Osteoblast (primary cell): ENCODE results near the gene BANP. TPM values are rescaled to one million over a fixed set of nuclear protein-coding genes. Genes with fewer than 3 reads are reported as not detected.

ENCODE experiments used
- DNase-seq: peaks from one replicate; pipeline ENCODE4 v3.0.0; 2011; ENCODE audit warnings: low spot score, mixed read lengths; ENCODE audit not compliant: insufficient read length; ENCODE audit errors: missing footprints
- H2AFZ ChIP-seq: 2 replicates; pipeline ENCODE4 v1.6.0; 2011; ENCODE audit warnings: mild to moderate bottlenecking, low read length
- H3K27ac ChIP-seq: 2 replicates; pipeline ENCODE4 v1.5.1; 2011; ENCODE audit warnings: mild to moderate bottlenecking, low read depth, low read length, moderate library complexity
- H3K27me3 ChIP-seq: 2 replicates; pipeline ENCODE4 v1.6.0; 2012; ENCODE audit warnings: mild to moderate bottlenecking, control low read depth, inconsistent platforms, low read length, moderate library complexity; ENCODE audit not compliant: insufficient read depth
- H3K36me3 ChIP-seq: 2 replicates; pipeline ENCODE4 v1.5.1; 2011; ENCODE audit warnings: mild to moderate bottlenecking, low read length, control low read depth, moderate library complexity; ENCODE audit not compliant: insufficient read depth
- H3K4me1 ChIP-seq: 2 replicates; pipeline ENCODE4 v1.5.1; 2011; ENCODE audit warnings: mild to moderate bottlenecking, low read length, control low read depth, moderate library complexity; ENCODE audit not compliant: insufficient read depth
- H3K4me2 ChIP-seq: 2 replicates; pipeline ENCODE4 v1.6.0; 2011; ENCODE audit warnings: mild to moderate bottlenecking, low read length; ENCODE audit not compliant: insufficient read depth
- H3K4me3 ChIP-seq: fragments of 200-600 bp; sonication (generic); 3 replicates; pipeline ENCODE4 v1.5.1; 2012; ENCODE audit warnings: mild to moderate bottlenecking, low read length, inconsistent platforms; ENCODE audit not compliant: insufficient read depth
- H3K79me2 ChIP-seq: 2 replicates; pipeline ENCODE4 v1.6.0; 2012; ENCODE audit warnings: mild to moderate bottlenecking, low read length, control low read depth, inconsistent platforms; ENCODE audit not compliant: insufficient read depth
- H3K9me3 ChIP-seq: 2 replicates; pipeline ENCODE4 v1.5.1; 2011; ENCODE audit warnings: low read depth, low read length, control low read depth
- H4K20me1 ChIP-seq: 2 replicates; pipeline ENCODE4 v1.6.0; 2012; ENCODE audit warnings: mild to moderate bottlenecking, low read length, control low read depth; ENCODE audit not compliant: insufficient read depth
- total RNA-seq: library from RNA; depleted of rRNA; stranded (reverse); fragments of >200 nt; gene quantifications from 2 replicates; pipeline ENCODE4 v1.2.3, GENCODE V29; 2012
- TF ChIP-seq, protein P1 (sequence below): IDR thresholded peaks from 2 replicates; pipeline ENCODE4 v1.5.1; 2011; ENCODE audit warnings: mild to moderate bottlenecking, low read depth, low read length, moderate library complexity; ENCODE audit errors: extremely low read depth

The BANP gene
- total RNA-seq, 1 donor = 23.5 TPM

- Histone ChIP-seq H3K4me3 (no peak overlapping the region), H3K27me3 (no peaks in the 10 kb centered on the region), H2AFZ (no peak overlapping the region), H3K9me3 (no peaks in the 10 kb centered on the region), H4K20me1 (no peaks in the 10 kb centered on the region), H3K4me1 (peaks cover 19% of the 10 kb centered on the region), H3K27ac (no peak overlapping the region), H3K79me2 (no peaks in the 10 kb centered on the region), H3K36me3 (peaks cover 17% of the 10 kb centered on the region), H3K4me2 (no peak overlapping the region)
- no peak for DNase-seq
- TF ChIP-seq, protein P1, sequence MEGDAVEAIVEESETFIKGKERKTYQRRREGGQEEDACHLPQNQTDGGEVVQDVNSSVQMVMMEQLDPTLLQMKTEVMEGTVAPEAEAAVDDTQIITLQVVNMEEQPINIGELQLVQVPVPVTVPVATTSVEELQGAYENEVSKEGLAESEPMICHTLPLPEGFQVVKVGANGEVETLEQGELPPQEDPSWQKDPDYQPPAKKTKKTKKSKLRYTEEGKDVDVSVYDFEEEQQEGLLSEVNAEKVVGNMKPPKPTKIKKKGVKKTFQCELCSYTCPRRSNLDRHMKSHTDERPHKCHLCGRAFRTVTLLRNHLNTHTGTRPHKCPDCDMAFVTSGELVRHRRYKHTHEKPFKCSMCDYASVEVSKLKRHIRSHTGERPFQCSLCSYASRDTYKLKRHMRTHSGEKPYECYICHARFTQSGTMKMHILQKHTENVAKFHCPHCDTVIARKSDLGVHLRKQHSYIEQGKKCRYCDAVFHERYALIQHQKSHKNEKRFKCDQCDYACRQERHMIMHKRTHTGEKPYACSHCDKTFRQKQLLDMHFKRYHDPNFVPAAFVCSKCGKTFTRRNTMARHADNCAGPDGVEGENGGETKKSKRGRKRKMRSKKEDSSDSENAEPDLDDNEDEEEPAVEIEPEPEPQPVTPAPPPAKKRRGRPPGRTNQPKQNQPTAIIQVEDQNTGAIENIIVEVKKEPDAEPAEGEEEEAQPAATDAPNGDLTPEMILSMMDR = no peak
Observed at GRCh38 chr16:88066680-88067529, 115.7 kb downstream of the BANP start.

DNA sequence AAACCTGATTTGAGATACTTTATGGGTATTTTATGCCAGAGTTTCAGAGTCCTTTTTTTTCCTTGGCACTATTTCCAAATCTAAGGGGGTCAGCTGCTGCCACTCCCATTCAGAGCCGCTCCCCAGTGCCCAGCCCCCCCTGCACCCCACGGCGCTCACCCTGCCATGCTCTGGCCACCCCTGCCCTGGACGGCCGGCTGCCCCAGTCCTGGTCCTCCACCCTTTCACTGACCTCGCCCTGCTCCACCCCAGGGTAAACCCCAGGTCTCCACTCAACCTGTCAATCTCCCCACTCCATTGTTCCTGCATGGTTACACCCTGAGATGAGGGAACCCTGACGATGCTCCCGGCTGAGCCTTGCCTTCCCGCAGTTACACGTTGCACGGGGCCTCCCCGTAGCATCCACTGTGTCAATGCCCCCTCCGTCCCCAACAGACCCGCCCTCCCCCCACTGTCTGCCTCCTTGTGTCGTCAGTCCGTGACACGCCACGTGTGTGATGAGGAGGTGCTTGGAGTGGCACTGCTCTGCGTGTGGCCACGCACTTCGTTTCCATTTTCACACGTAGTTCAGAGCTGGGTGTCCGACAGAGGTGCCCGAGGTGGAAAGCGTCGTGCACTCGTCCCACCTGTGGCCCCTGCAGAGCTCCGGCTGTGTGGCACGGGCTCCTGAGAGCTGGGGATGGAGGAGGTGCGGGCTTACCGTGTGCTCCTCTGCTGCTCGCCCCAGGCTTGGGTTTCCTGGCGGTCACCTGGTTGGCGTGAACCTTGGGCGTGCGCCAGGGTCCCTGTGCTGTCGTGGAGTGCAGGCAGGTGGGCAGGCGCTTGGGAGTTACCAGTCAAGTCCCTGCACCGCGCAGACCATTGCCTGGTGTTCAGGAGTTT, 116.5 kb downstream of the BANP start:
- Histone ChIP-seq H2AFZ (no peak overlapping the region), H3K4me2 (no peak overlapping the region), H3K4me1 (peaks cover 11% of the 10 kb centered on the region), H3K4me3 (no peak overlapping the region), H3K36me3 (peaks cover 16% of the 10 kb centered on the region), H3K27ac (no peak overlapping the region), H3K9me3 (no peaks in the 10 kb centered on the region), H3K27me3 (no peaks in the 10 kb centered on the region), H3K79me2 (no peaks in the 10 kb centered on the region), H4K20me1 (no peaks in the 10 kb centered on the region)
- DNase-seq = no peak
- TF ChIP-seq, protein P1 = no peak

DNA sequence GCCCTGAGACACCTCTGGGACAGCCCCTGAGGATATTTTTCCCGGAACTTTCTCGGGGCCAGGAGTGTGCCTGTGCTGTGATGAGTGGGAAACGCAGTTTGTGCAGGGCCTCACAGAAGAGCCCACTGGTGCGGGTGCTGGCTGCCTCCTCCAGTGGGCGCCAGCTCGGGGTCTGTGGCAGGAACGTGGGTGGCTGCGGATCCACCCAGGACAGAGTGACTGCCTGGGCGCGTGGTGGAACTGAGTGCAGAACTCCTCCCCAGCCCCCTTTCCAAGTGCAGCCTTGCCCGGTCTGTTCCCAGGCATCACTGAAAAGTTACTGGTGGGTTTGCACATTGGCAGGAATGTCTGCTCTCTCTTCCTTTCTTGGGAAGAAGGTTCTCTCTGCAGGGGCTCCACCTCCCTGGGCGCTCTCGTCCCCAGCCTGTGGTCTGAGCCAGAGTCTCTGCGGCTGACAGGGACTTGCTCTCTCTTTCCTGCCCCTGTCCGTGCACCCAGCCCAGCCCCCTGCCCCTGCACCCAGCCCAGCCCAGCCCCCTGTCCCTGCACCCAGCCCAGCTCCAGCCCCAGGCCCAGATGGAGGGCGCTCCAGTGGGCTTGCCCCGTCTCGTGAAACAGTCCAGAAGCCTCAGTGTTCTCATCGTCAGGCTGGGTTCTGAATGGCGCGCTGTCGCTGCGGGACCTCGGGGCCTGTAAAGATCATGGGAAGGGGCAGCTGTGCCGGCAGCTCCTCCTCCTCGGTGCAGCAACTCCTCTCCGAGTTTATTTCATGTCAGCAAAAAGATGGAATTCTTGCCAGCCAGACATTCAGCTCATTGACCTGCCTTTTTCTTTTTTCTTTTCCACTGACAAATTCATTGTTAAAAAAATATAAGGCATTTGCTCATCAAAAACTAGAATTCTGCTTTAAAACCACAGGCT, 117.5 kb downstream of the BANP start:
- Histone ChIP-seq H3K4me3 (no peak overlapping the region), H3K9me3 (no peaks in the 10 kb centered on the region), H3K4me1 (peaks cover 1% of the 10 kb centered on the region), H3K79me2 (no peaks in the 10 kb centered on the region), H3K27ac (no peak overlapping the region), H3K27me3 (no peaks in the 10 kb centered on the region), H4K20me1 (no peaks in the 10 kb centered on the region), H2AFZ (no peak overlapping the region), H3K4me2 (no peak overlapping the region), H3K36me3 (peaks cover 16% of the 10 kb centered on the region)
- no peak for DNase-seq
- TF ChIP-seq, protein P1 = no peak
